Fibroblast of lung (primary cell): Measurements from ENCODE around the gene MSL3.

Experiments used
- CTCF ChIP-seq, 2 donors: IDR thresholded peaks in 1 of 2; conservative IDR thresholded peaks in 1 of 2; 1 replicate in 1 of 2; 2 replicates in 1 of 2; pipeline ENCODE4 v1.5.1; 2011 to 2012; ENCODE audit warnings: low read length in 2 of 2, control low read depth in 1 of 2, inconsistent platforms in 1 of 2, low read depth in 1 of 2, mild to moderate bottlenecking in 1 of 2
- EZH2 ChIP-seq: IDR thresholded peaks from 2 replicates; pipeline ENCODE4 v1.5.1; 2012; ENCODE audit warnings: low read length, control low read depth, mild to moderate bottlenecking; ENCODE audit errors: missing control alignments

DNA sequence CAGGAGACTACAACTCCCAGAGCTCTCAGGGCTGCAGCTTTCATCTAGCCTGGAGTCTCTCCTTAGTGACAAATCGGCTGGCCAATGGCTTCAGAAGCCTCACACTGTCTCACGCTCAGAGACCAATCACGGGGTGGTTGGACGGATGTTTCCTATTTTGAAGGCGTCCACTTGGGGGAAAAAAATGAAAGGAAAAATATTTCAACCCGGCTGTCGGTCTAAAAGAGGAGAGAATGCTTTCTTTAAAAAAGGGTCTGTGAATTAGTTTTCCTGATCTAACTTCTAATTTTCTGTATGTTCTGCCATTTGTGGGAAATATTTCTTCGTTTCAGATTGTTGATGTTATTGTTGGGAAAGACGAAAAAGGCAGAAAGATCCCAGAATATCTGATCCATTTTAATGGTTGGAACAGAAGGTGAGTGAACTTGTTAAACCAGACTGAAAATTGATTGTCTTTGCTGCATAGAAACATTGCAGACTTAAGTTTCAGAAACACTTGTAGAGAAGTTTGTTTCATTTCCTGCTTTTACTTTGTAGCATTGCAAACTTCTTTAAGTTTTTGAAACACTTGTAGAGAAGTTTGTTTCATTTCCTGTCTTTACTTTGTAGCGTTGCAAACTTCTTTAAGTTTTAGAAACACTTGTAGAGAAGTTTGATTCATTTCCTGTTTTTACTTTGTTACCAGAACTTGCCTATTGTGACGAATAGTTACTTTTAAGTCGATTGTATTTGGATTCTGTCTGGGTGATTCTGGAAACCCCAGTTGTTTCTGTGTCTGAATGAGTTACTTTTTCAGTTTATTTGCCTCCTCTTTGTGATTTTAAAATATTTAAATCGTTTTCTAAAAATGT lies 1.6 kb downstream of the MSL3 start:
- no peak for TF ChIP-seq CTCF (conservative IDR thresholded peaks at IDR 0.05 in 1 of 2, IDR thresholded peaks at IDR 0.05 in 1 of 2; ENCODE audit: low read depth in 1 of 2, low read length in 2 of 2)
- no peak for TF ChIP-seq EZH2
